GM12892 (cell line): ENCODE measurements around the gene EGFR.

Experiments used
- POLR2A ChIP-seq: IDR thresholded peaks from 2 replicates; pipeline ENCODE4 v1.6.1; 2011; ENCODE audit warnings: low read depth, low read length, control low read depth
- TAF1 ChIP-seq: IDR thresholded peaks from 2 replicates; pipeline ENCODE4 v1.6.1; 2011; ENCODE audit warnings: low read depth, mild to moderate bottlenecking, control low read depth, low read length, borderline replicate concordance

DNA sequence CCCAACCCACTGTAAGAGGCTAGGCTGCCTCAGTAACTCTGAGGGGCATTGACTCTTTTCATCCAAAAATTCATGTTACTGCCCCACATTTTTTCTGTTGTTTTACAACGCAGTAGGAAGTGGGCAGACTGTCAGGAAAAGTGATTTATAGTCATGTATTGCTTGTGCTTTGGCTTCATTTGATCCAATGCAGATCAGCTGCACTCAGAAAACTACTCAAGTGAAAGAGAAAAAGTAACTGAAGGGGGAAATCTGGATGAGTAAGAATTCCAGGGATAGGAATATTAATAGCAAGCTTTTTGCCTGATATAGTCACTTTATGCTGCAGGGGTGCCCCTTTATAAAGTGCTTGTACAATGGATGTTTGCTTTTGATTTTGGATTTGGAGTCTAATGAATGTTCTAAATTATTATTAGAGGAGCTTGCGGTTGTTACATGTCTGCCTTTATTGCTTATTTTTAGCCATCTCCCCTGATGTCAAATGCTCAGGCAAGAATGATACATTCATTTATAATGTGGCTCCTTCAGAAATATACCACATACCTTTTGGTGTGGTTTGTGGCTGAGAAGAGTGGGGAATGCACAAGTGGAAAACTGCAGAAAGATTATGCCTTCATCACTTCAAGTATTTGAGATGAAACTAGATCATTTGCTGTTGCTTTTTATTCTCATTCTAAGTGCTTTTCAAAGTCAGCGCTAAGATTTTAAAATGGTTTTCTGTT, 86.1 kb downstream of the EGFR start:
- TF ChIP-seq TAF1 = no peak
- no peak for TF ChIP-seq POLR2A
